OCI-LY7 (cell line): Measurements from ENCODE around the gene TMEM260. TPM values are rescaled to one million over a fixed set of nuclear protein-coding genes. Genes with fewer than 3 reads are reported as not detected.
A peak's percentile ranks its signal among the peaks of the same experiment; 100 is the strongest.
"Not testable (repeated sequence)": the region's sequence is repeated elsewhere in the genome, so short reads cannot be mapped to it uniquely, and the experiment has no call there.

Experiments used
- BruUV-seq: library from RNA; stranded (reverse); fragments of 400-500 nt; replicated peaks from 2 replicates; lab custom pipeline; 2021; lab: Mats Ljungman, UMichigan
- CTCF ChIA-PET: fragments of 300-600 bp; sonication (Branson Sonifier 250); formaldehyde crosslinking; loops from one replicate; lab custom pipeline; 2022; ENCODE audit warnings: antibody characterized with exemption; ENCODE audit not compliant: unreplicated experiment; lab: Charles Lee
- POLR2A ChIA-PET: fragments of 300-600 bp; sonication (Branson Sonifier 250); formaldehyde crosslinking; loops from one replicate; lab custom pipeline; 2022; ENCODE audit warnings: antibody characterized with exemption; lab: Charles Lee
- DNase-seq: peaks from one replicate; pipeline ENCODE4 v3.0.0-alpha.2; 2015; ENCODE audit warnings: low spot score
- H2AFZ ChIP-seq: fragments of 200-600 bp; sonication (generic), shearing (Covaris generic); 2 replicates; pipeline ENCODE4 v1.6.1; 2014; ENCODE audit warnings: mild to moderate bottlenecking, antibody characterized with exemption, low read length, moderate library complexity
- H3K27ac ChIP-seq: fragments of 200-600 bp; sonication (generic); 2 replicates; pipeline ENCODE4 v1.5.1; 2014; ENCODE audit warnings: mixed run types, low read depth, mild to moderate bottlenecking, moderate library complexity, low read length, inconsistent platforms; ENCODE audit not compliant: poor library complexity, severe bottlenecking
- H3K36me3 ChIP-seq: fragments of 200-600 bp; sonication (generic); 2 replicates; pipeline ENCODE4 v1.6.1; 2014; ENCODE audit warnings: mild to moderate bottlenecking, antibody characterized with exemption, low read length, moderate library complexity, mixed read lengths; ENCODE audit not compliant: insufficient read depth
- H3K4me1 ChIP-seq: fragments of 200-600 bp; sonication (generic); 2 replicates; pipeline ENCODE4 v1.5.1; 2014; ENCODE audit warnings: mild to moderate bottlenecking, low read length; ENCODE audit not compliant: insufficient read depth, poor library complexity, severe bottlenecking
- H3K4me2 ChIP-seq: fragments of 200-600 bp; sonication (generic); 2 replicates; pipeline ENCODE4 v1.6.1; 2014; ENCODE audit warnings: mild to moderate bottlenecking, low read length
- H3K4me3 ChIP-seq: fragments of 200-600 bp; sonication (generic); 2 replicates; pipeline ENCODE4 v1.5.1; 2014; ENCODE audit warnings: mild to moderate bottlenecking, low read depth, low read length; ENCODE audit not compliant: poor library complexity, severe bottlenecking
- H3K79me2 ChIP-seq: fragments of 200-600 bp; sonication (generic); 2 replicates; pipeline ENCODE4 v1.6.1; 2016; ENCODE audit warnings: low read depth, mild to moderate bottlenecking, low read length, moderate library complexity, mixed read lengths; ENCODE audit not compliant: insufficient read depth
- H3K9me2 ChIP-seq: fragments of 200-600 bp; sonication (generic); 2 replicates; pipeline ENCODE4 v1.6.1; 2016; ENCODE audit warnings: mild to moderate bottlenecking, low read length, mixed read lengths; ENCODE audit not compliant: insufficient read depth
- H3K9me3 ChIP-seq: fragments of 200-600 bp; sonication (generic); 2 replicates; pipeline ENCODE4 v1.6.1; 2014; ENCODE audit warnings: mild to moderate bottlenecking, mixed run types, low read length, mixed read lengths
- H4K20me1 ChIP-seq: fragments of 200-600 bp; sonication (generic); 2 replicates; pipeline ENCODE4 v1.6.1; 2014; ENCODE audit warnings: mild to moderate bottlenecking, antibody characterized with exemption, low read length, moderate library complexity, mixed read lengths; ENCODE audit not compliant: insufficient read depth
- CTCF ChIP-seq: fragments of 200-600 bp; sonication (generic); conservative IDR thresholded peaks from 2 replicates; pipeline ENCODE4 v1.5.1; 2014; ENCODE audit warnings: mild to moderate bottlenecking, antibody characterized with exemption, low read length, moderate library complexity, mixed read lengths
- EZH2phosphoT487 ChIP-seq: fragments of 200-600 bp; sonication (generic); IDR thresholded peaks from 2 replicates; pipeline ENCODE4 v1.6.1; 2018; ENCODE audit warnings: low read depth, borderline replicate concordance, mild to moderate bottlenecking, mixed run types, antibody characterized with exemption, low read length, moderate library complexity, mixed read lengths
- intact Hi-C: fragments of 100-400 bp; cut with micrococcal nuclease; formaldehyde crosslinking; loops from one replicate; pipeline ENCODE4 v1.10.0; 2022; ENCODE audit not compliant: unreplicated experiment
- total RNA-seq, 2 experiments: library from RNA; depleted of rRNA in 1 of 2; stranded (reverse); fragments of >200 nt in 1 of 2; shearing (Covaris generic) in 1 of 2; gene quantifications; 2 replicates each; pipeline ENCODE4 v1.2.3, GENCODE V29; 2014 to 2022

Gene TMEM260
- total RNA-seq, 2 experiments from 2014 or later, result 12.4 to 20.1 TPM

DNA sequence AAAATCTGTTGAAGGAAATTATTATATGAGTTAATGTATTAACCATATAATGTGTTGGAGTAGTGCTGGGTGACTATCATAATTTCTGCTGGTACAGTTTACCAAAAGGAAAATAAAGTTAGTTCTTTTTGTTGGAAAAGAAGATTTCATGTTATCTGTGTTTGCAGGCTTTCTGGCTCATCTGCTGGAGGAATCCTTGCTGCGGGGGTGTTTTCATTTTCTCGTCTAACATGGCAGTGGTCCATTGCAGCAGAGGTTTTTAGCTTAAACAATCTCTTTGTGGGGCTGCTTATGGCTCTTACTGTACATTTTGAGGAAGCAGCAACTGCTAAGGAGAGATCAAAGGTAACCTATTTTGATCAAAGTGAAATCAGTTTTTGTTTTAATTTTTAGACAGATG lies 24.1 kb downstream of the TMEM260 start:
- Histone ChIP-seq H2AFZ (no peak overlapping the region), H3K27ac (no peak overlapping the region), H3K9me2 (no peaks in the 10 kb centered on the region), H3K36me3 (peaks cover 13% of the 10 kb centered on the region), H4K20me1 (no peaks in the 10 kb centered on the region), H3K9me3 (no peaks in the 10 kb centered on the region), H3K4me1 (no peaks in the 10 kb centered on the region), H3K4me2 (no peak overlapping the region), H3K4me3 (no peak overlapping the region), H3K79me2 (no peaks in the 10 kb centered on the region)
- no peak for DNase-seq
- TF ChIP-seq CTCF (no peak), EZH2phosphoT487 (no peak)
- intact Hi-C loops, result no loop called here
- ChIA-PET CTCF (no interaction called here), POLR2A (no interaction called here)
- BruUV-seq, result no TSS peak

GRCh38 chr14:56608689-56609088 lies 29.1 kb downstream of the TMEM260 start:
- Histone ChIP-seq H3K4me3 (no peak overlapping the region), H3K79me2 (no peaks in the 10 kb centered on the region), H3K9me3 (no peaks in the 10 kb centered on the region), H3K4me2 (no peak overlapping the region), H2AFZ (no peak overlapping the region), H3K9me2 (no peaks in the 10 kb centered on the region), H3K27ac (no peak overlapping the region), H3K36me3 (peaks cover 39% of the 10 kb centered on the region), H4K20me1 (no peaks in the 10 kb centered on the region), H3K4me1 (no peaks in the 10 kb centered on the region)
- TF ChIP-seq EZH2phosphoT487 (no peak), CTCF (no peak)
- BruUV-seq, result no TSS peak
- intact Hi-C loops, result no loop called here
- ChIA-PET CTCF (no interaction called here), POLR2A (interaction anchor here (0.7 to 1.0 kb wide), 2 partner anchors 11 to 963 kb away, joined by 3 to 5 read pairs; no protein-coding TSS in a partner anchor)
- peak; percentile 3 for DNase-seq

- H3K4me2 ChIP-seq, H3K79me2 ChIP-seq, POLR2A ChIA-PET, BruUV-seq, H4K20me1 ChIP-seq, H2AFZ ChIP-seq, H3K27ac ChIP-seq, H3K4me1 ChIP-seq, H3K9me3 ChIP-seq, H3K4me3 ChIP-seq, H3K9me2 ChIP-seq, CTCF ChIA-PET, intact Hi-C loops, DNase-seq: not testable (repeated sequence)
- peaks cover 32% of the 10 kb centered on the region for H3K36me3 ChIP-seq
These were observed 32.1 kb downstream of the TMEM260 start for GRCh38 chr14:56611663-56612062.
